Activated naive CD8-positive, alpha-beta T cell treated with anti-CD3 and anti-CD28 coated beads, Interleukin-2, amount 10 ng/mL, durations not matched to agents 7 days and 5 days (primary cell): ENCODE data around the gene NCKAP1. TPM values are rescaled to one million over a fixed set of nuclear protein-coding genes. Genes with fewer than 3 reads are reported as not detected.
A peak's percentile ranks its signal among the peaks of the same experiment; 100 is the strongest.
"Not testable (repeated sequence)": the region's sequence is repeated elsewhere in the genome, so short reads cannot be mapped to it uniquely, and the experiment has no call there.

Experiments used
- ATAC-seq: fragments of 150-1000 bp; cut with Tn5 transposase; one replicate; pipeline ENCODE4 v1.10.0; 2021; ENCODE audit warnings: low read depth, moderate library complexity
- POLR2A ChIA-PET: fragments of 350-600 bp; sonication (Branson Sonifier 250); formaldehyde crosslinking; loops from one replicate; lab custom pipeline; 2021; ENCODE audit warnings: antibody characterized with exemption; lab: Charles Lee
- DNase-seq: peaks from one replicate; pipeline ENCODE4 v3.0.0; 2021
- H3K27ac Mint-ChIP-seq: one replicate; pipeline ENCODE4 v1.8.0; 2022; ENCODE audit warnings: mild to moderate bottlenecking, mixed read lengths
- H3K27me3 Mint-ChIP-seq: one replicate; pipeline ENCODE4 v1.8.0; 2022; ENCODE audit warnings: mild to moderate bottlenecking, moderate library complexity, mixed read lengths
- H3K36me3 Mint-ChIP-seq: one replicate; pipeline ENCODE4 v1.8.0; 2021; ENCODE audit warnings: mild to moderate bottlenecking, mixed read lengths
- H3K4me1 Mint-ChIP-seq: one replicate; pipeline ENCODE4 v1.8.0; 2021; ENCODE audit warnings: mixed read lengths
- H3K4me3 Mint-ChIP-seq: one replicate; pipeline ENCODE4 v1.8.0; 2022; ENCODE audit warnings: mild to moderate bottlenecking, moderate library complexity, mixed read lengths
- H3K9me3 Mint-ChIP-seq: one replicate; pipeline ENCODE4 v1.8.0; 2021; ENCODE audit warnings: mixed read lengths
- total RNA-seq, 2 experiments: library from RNA; stranded (reverse); gene quantifications; one replicate each; pipeline ENCODE4 v1.2.3, GENCODE V29; 2021

Gene NCKAP1
- total RNA-seq, 2 experiments from 2014 or later: 0.69 to 1.2 TPM

- Mint-ChIP-seq H3K36me3 (peaks cover 9% of the 10 kb centered on the region), H3K9me3 (peaks cover 9% of the 10 kb centered on the region), H3K4me1 (peaks cover 7% of the 10 kb centered on the region), H3K27me3 (peaks cover 14% of the 10 kb centered on the region), H3K27ac (no peak overlapping the region), H3K4me3 (no peak overlapping the region)
- POLR2A ChIA-PET: no interaction called here
- ATAC-seq (no peak), DNase-seq (no peak)
Measured at GRCh38 chr2:182972548-182972942, 65.7 kb downstream of the NCKAP1 start.

GRCh38 chr2:182971820-182972547 is 66.3 kb downstream of the NCKAP1 start:
- no peak overlapping the region for H3K27ac Mint-ChIP-seq
- ATAC-seq: no peak
- no peak for DNase-seq
- H3K27me3 Mint-ChIP-seq: peaks cover 14% of the 10 kb centered on the region
- H3K4me1 Mint-ChIP-seq: peaks cover 5% of the 10 kb centered on the region
- peaks cover 9% of the 10 kb centered on the region for H3K36me3 Mint-ChIP-seq
- H3K9me3 Mint-ChIP-seq: peaks cover 9% of the 10 kb centered on the region
- POLR2A ChIA-PET: no interaction called here
- no peak overlapping the region for H3K4me3 Mint-ChIP-seq

GRCh38 chr2:182970486-182970885 is 67.8 kb downstream of the NCKAP1 start:
- Mint-ChIP-seq H3K4me1 (peaks cover 5% of the 10 kb centered on the region), H3K36me3 (peaks cover 9% of the 10 kb centered on the region), H3K4me3 (no peak overlapping the region), H3K27me3 (peaks cover 19% of the 10 kb centered on the region), H3K9me3 (peaks cover 9% of the 10 kb centered on the region), H3K27ac (no peak overlapping the region)
- ATAC-seq (no peak), DNase-seq (no peak)
- POLR2A ChIA-PET: no interaction called here

GRCh38 chr2:182968493-182968892 is 69.8 kb downstream of the NCKAP1 start:
- DNase-seq: no peak
- POLR2A ChIA-PET: no interaction called here
- H3K4me3 Mint-ChIP-seq: no peak overlapping the region
- H3K36me3 Mint-ChIP-seq: peaks cover 9% of the 10 kb centered on the region
- H3K4me1 Mint-ChIP-seq: peaks cover 5% of the 10 kb centered on the region
- no peak for ATAC-seq
- no peak overlapping the region for H3K27ac Mint-ChIP-seq
- H3K9me3 Mint-ChIP-seq: peaks cover 9% of the 10 kb centered on the region
- H3K27me3 Mint-ChIP-seq: peaks cover 19% of the 10 kb centered on the region

- H3K27ac Mint-ChIP-seq, DNase-seq, H3K36me3 Mint-ChIP-seq, ATAC-seq, POLR2A ChIA-PET, H3K4me1 Mint-ChIP-seq, H3K9me3 Mint-ChIP-seq, H3K4me3 Mint-ChIP-seq: not testable (repeated sequence)
- H3K27me3 Mint-ChIP-seq: peaks cover 11% of the 10 kb centered on the region
Measured at GRCh38 chr2:182966356-182966755, 71.9 kb downstream of the NCKAP1 start.

- Mint-ChIP-seq H3K4me3 (no peak overlapping the region), H3K36me3 (peaks cover 5% of the 10 kb centered on the region), H3K27me3 (peaks cover 5% of the 10 kb centered on the region), H3K27ac (no peak overlapping the region), H3K4me1 (peaks cover 3% of the 10 kb centered on the region), H3K9me3 (peaks cover 8% of the 10 kb centered on the region)
- ATAC-seq: no peak
- DNase-seq: no peak
- POLR2A ChIA-PET: no interaction called here
Measured at GRCh38 chr2:182962641-182963040, 75.6 kb downstream of the NCKAP1 start.

- DNase-seq, H3K4me3 Mint-ChIP-seq, H3K27me3 Mint-ChIP-seq, H3K4me1 Mint-ChIP-seq, H3K9me3 Mint-ChIP-seq, ATAC-seq, H3K36me3 Mint-ChIP-seq, H3K27ac Mint-ChIP-seq, POLR2A ChIA-PET: not testable (repeated sequence)
Measured at GRCh38 chr2:182960869-182961268, 77.4 kb downstream of the NCKAP1 start.

- no peak overlapping the region for H3K27ac Mint-ChIP-seq
- H3K36me3 Mint-ChIP-seq: peaks cover 17% of the 10 kb centered on the region
- POLR2A ChIA-PET: interaction anchor here (0.7 kb wide), 1 partner anchor 48 kb away, joined by 3 read pairs; no protein-coding TSS in a partner anchor
Measured at GRCh38 chr2:182954789-182955188, 83.5 kb downstream of the NCKAP1 start.

GRCh38 chr2:182952741-182953450 is 85.4 kb downstream of the NCKAP1 start:
- H3K27me3 Mint-ChIP-seq: no peaks in the 10 kb centered on the region
- peak overlapping the region; percentile 83 for H3K27ac Mint-ChIP-seq
- DNase-seq: no peak
- POLR2A ChIA-PET: no interaction called here
- H3K36me3 Mint-ChIP-seq: peaks cover 22% of the 10 kb centered on the region
- H3K4me1 Mint-ChIP-seq: peaks cover 37% of the 10 kb centered on the region
- H3K4me3 Mint-ChIP-seq: peak overlapping the region; percentile 43
- ATAC-seq: no peak
- peaks cover 8% of the 10 kb centered on the region for H3K9me3 Mint-ChIP-seq

More at GRCh38 chr2:182954789-182955188, 83.5 kb downstream of the NCKAP1 start:
- ATAC-seq (no peak), DNase-seq (no peak)
- Mint-ChIP-seq H3K4me1 (peaks cover 27% of the 10 kb centered on the region), H3K27me3 (no peaks in the 10 kb centered on the region), H3K9me3 (peaks cover 12% of the 10 kb centered on the region), H3K4me3 (no peak overlapping the region)

GRCh38 chr2:182951948-182952663 is 86.2 kb downstream of the NCKAP1 start:
- Mint-ChIP-seq H3K9me3 (peaks cover 6% of the 10 kb centered on the region), H3K4me3 (peak overlapping the region; percentile 43), H3K27me3 (no peaks in the 10 kb centered on the region), H3K27ac (peak overlapping the region; percentile 83), H3K36me3 (peaks cover 19% of the 10 kb centered on the region), H3K4me1 (peaks cover 37% of the 10 kb centered on the region)
- ATAC-seq (peak; percentile 88), DNase-seq (no peak)
- POLR2A ChIA-PET: no interaction called here

GRCh38 chr2:182950546-182950945 is 87.7 kb downstream of the NCKAP1 start:
- POLR2A ChIA-PET: no interaction called here
- ATAC-seq: no peak
- DNase-seq: no peak
- no peak overlapping the region for H3K4me3 Mint-ChIP-seq
- H3K27ac Mint-ChIP-seq: no peak overlapping the region
- peaks cover 7% of the 10 kb centered on the region for H3K9me3 Mint-ChIP-seq
- no peaks in the 10 kb centered on the region for H3K27me3 Mint-ChIP-seq
- H3K36me3 Mint-ChIP-seq: peaks cover 18% of the 10 kb centered on the region
- H3K4me1 Mint-ChIP-seq: peaks cover 47% of the 10 kb centered on the region

- Mint-ChIP-seq H3K36me3 (peaks cover 18% of the 10 kb centered on the region), H3K4me3 (no peak overlapping the region), H3K9me3 (peaks cover 6% of the 10 kb centered on the region), H3K27ac (peak overlapping the region; percentile 57), H3K27me3 (no peaks in the 10 kb centered on the region), H3K4me1 (peaks cover 45% of the 10 kb centered on the region)
- POLR2A ChIA-PET: no interaction called here
- DNase-seq (no peak), ATAC-seq (no peak)
Measured at GRCh38 chr2:182949572-182950189, 88.6 kb downstream of the NCKAP1 start.

GRCh38 chr2:182949052-182949451 is 89.2 kb downstream of the NCKAP1 start:
- Mint-ChIP-seq H3K27ac (no peak overlapping the region), H3K36me3 (peaks cover 18% of the 10 kb centered on the region), H3K9me3 (peaks cover 6% of the 10 kb centered on the region), H3K27me3 (no peaks in the 10 kb centered on the region), H3K4me1 (peaks cover 41% of the 10 kb centered on the region), H3K4me3 (no peak overlapping the region)
- POLR2A ChIA-PET: no interaction called here
- DNase-seq (no peak), ATAC-seq (no peak)
